WI38 (cell line): ENCODE results near the gene WNT6.

ENCODE experiments used
- H3K4me3 ChIP-seq: 2 replicates; pipeline ENCODE4 v1.5.1; 2011; ENCODE audit warnings: low read depth, mild to moderate bottlenecking, control low read depth, low read length
- TF ChIP-seq, protein P1 (sequence below): IDR thresholded peaks from 2 replicates; pipeline ENCODE4 v1.5.1; 2012; ENCODE audit warnings: low read depth, mild to moderate bottlenecking, control low read depth, low read length

The WNT6 gene

DNA sequence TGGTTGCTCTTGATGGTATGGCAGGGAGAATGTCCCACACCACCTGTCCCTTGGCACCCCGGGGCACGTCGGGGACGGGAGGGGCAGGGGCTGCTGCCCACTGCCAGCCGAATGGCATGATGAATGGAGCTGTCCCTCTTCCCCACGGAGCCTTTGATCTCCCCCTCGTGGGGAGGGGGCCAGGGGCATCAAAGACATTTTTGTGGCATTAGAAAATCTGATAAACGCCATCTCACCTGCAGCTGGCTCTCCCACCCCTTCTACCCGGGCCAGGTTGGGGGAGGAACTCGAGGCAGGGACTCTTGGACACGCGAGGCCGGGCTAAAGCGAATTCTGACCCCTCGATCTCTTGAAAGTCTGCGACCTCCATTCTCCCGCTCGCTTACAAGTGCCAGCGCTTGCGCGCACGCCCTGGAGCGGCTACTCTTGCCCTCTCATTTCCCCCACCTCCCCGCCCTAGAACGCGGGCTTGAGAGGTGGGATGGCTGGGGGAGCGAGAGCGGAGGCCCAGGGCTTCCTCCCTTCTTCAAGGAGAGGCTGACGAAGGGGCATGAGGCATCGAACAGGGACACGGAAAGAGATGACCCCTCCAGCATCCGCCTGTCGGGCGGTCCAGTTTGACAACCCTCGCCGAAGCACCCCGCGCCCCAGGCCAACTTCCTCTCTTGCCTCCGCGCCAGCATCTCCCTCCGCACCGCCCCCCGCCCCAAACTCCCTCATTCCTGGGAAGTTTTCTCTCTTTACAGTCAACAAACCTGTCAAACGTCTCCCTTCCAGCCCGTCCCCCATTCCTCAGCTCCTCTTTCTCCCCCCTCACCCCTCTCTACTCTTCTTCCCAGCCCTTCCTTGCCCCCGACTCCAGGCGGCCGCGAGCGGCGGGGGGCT, 692 bp upstream of the WNT6 start:
- H3K4me3 ChIP-seq = no peak overlapping the region
- TF ChIP-seq, protein P1, sequence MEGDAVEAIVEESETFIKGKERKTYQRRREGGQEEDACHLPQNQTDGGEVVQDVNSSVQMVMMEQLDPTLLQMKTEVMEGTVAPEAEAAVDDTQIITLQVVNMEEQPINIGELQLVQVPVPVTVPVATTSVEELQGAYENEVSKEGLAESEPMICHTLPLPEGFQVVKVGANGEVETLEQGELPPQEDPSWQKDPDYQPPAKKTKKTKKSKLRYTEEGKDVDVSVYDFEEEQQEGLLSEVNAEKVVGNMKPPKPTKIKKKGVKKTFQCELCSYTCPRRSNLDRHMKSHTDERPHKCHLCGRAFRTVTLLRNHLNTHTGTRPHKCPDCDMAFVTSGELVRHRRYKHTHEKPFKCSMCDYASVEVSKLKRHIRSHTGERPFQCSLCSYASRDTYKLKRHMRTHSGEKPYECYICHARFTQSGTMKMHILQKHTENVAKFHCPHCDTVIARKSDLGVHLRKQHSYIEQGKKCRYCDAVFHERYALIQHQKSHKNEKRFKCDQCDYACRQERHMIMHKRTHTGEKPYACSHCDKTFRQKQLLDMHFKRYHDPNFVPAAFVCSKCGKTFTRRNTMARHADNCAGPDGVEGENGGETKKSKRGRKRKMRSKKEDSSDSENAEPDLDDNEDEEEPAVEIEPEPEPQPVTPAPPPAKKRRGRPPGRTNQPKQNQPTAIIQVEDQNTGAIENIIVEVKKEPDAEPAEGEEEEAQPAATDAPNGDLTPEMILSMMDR = no peak

DNA sequence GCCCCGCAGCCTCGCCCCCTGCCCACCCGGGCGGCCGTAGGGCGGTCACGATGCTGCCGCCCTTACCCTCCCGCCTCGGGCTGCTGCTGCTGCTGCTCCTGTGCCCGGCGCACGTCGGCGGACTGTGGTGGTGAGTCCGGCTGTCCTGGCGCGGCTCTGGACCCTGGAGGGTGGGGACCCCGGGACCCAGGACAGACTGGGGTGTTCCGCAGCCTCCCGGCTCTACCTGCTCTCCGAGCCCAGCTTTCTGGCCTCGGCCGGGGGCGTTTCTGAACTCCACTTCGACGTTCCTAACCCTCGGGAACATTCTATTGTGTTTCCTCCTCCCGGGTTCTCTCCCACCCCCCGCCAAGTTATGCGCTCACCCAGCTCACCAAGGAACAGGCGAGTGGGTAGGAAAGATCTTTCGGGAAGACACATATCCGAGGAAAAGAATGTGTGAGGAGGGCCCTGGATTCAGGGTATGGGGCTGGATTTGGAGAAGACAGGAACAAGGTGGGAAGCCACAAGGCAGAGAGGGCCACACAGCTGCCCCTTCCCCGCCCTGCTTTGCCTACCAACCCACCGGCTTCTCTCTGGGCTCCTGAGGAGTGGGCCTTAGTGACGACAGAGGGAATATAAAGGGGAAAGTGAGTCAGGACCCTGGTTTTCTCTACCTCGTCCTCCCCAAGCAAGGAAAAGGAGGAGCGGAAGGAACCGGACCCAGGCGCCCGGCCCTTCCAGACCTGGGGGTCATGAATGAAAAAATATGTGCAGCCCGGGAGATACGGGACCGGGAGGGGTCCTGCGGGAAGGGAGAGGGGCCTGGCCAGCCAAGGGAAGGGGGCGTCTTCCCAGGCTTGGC, 605 bp downstream of the WNT6 start:
- H3K4me3 ChIP-seq = no peak overlapping the region
- TF ChIP-seq, protein P1 = no peak

DNA sequence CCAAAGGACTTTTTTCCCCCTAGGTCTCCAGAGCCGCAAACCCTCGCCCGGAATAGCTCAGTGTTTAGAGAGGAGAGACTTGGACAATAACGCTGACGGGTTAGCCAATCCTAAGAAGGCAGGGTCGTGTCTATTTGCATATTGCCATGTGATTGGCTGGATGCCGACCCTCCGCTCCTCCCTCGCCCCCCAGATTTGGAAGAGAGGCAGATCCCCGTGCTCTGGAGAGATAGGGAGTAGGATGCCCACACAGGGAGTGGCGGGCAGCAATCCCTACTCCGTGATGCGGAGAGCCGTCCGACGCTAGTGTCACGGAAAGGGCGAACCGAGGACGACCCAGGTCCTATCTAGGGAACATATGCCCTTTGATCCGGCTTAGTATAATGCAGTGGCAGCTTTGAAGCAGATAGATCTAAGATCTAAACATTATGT, 1.4 kb downstream of the WNT6 start:
- TF ChIP-seq, protein P1 = no peak
- H3K4me3 ChIP-seq = no peak overlapping the region

DNA sequence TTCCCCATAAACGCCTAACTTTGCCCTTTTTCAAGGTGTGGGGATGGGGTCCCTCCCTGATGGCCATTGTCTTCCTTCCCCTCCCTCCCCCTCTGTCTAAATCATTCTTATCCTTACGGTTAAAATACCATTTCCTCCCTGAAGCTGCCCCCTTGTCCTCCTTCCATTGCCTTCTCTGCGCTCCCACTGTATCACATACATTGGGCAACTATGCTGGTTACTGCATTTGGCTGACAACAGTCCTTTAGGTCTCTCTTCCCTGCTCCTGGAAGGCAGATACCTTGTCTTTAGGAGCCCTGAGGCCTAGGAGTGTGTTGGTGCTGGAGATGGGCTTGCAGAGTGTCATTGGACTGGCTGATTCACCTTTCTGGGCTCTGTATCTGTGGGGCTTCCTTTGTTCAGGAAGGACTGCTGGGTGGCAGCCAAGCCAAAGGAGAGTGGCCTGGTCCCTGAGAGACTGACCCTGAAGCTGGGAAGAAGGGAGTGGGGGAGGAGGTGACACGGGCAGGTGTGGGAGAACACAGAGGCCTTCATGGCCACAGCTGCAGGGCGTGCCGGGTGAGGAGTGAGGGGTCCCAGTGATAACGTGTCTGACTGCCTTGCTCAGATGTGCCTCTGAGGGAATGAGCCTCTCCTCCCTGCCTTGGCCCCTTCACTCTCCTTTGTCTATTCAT, 2.2 kb downstream of the WNT6 start:
- TF ChIP-seq, protein P1 = no peak
- no peak overlapping the region for H3K4me3 ChIP-seq

DNA sequence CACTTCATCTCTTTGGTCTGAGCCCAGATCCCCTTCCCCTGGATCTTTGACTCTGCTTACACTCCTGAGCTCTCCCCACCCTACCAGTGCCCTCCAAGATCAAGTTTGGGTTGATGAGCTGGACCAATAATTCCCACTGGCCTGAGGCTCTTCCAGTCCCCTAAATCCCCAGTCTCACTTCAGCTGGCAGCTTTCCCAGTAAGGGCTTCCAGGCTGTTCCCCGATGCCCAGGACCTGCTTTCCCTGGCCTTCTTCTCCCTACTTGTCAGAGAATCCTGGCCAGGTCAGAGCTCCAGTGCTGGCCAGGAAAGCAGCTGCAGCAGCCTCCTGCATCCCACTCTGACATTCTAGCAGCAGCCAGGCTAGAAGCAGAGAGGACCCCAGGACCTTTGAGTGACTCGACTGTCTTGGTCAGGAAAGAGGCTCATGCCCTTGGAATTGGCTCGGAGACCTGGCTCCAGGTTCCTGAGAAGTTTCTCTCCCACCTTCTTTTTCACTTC, 3.5 kb downstream of the WNT6 start:
- H3K4me3 ChIP-seq = no peak overlapping the region
- TF ChIP-seq, protein P1 = no peak

DNA sequence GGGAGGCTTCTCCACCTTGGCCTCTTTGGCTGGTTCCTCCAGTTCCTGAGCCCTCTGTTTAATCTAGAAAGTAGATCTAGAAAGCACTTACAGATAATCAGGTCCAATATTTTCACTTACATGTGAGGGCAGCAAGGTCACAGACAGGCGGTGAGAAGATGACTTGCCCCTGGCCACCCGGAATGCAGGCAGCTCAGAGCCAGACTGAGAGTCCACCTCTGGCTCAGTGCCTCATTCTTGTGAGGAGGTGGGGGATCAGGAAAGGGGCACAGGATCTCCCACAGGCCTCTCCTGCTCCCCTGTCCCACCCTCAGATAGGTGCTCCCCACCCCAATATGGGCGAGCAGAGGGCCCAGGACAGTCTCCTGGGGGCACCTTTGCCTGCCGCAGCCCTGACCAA, 5.8 kb downstream of the WNT6 start:
- TF ChIP-seq, protein P1 = no peak
- H3K4me3 ChIP-seq = no peak overlapping the region
